HL-60 (cell line): ENCODE measurements around the gene ITPRIPL2.

Experiments
- GABPA ChIP-seq: IDR thresholded peaks from 2 replicates; pipeline ENCODE4 v1.6.1; 2012; ENCODE audit warnings: low read depth
- POLR2AphosphoS5 ChIP-seq: IDR thresholded peaks from 2 replicates; pipeline ENCODE4 v1.6.1; 2012; ENCODE audit warnings: low read depth
- TF ChIP-seq, protein P1 (sequence below): IDR thresholded peaks from one replicate; pipeline ENCODE4 v1.5.1; 2011; ENCODE audit warnings: low read length, control low read depth, inconsistent platforms; ENCODE audit not compliant: insufficient read depth

- TF ChIP-seq, protein P1, sequence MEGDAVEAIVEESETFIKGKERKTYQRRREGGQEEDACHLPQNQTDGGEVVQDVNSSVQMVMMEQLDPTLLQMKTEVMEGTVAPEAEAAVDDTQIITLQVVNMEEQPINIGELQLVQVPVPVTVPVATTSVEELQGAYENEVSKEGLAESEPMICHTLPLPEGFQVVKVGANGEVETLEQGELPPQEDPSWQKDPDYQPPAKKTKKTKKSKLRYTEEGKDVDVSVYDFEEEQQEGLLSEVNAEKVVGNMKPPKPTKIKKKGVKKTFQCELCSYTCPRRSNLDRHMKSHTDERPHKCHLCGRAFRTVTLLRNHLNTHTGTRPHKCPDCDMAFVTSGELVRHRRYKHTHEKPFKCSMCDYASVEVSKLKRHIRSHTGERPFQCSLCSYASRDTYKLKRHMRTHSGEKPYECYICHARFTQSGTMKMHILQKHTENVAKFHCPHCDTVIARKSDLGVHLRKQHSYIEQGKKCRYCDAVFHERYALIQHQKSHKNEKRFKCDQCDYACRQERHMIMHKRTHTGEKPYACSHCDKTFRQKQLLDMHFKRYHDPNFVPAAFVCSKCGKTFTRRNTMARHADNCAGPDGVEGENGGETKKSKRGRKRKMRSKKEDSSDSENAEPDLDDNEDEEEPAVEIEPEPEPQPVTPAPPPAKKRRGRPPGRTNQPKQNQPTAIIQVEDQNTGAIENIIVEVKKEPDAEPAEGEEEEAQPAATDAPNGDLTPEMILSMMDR: no peak
- TF ChIP-seq POLR2AphosphoS5 (no peak), GABPA (no peak)
These were observed 56.4 kb downstream of the ITPRIPL2 start for GRCh38 chr16:19170043-19170655.
